Smooth muscle cell (in vitro differentiated cells): ENCODE data around the gene TOM1L2. TPM values are rescaled to one million over a fixed set of nuclear protein-coding genes. Genes with fewer than 3 reads are reported as not detected.
A peak's percentile ranks its signal among the peaks of the same experiment; 100 is the strongest.

Source experiments
- DNase-seq: peaks from one replicate; lab custom pipeline; 2025; ENCODE audit not compliant: unreplicated experiment; lab: John Stamatoyannopoulos, UW
- H2AFZ ChIP-seq: fragments of 200-600 bp; sonication (generic); 2 replicates; pipeline ENCODE4 v1.6.0; 2016; ENCODE audit warnings: antibody characterized with exemption, low read depth, mild to moderate bottlenecking
- H3F3A ChIP-seq: fragments of 200-600 bp; sonication (generic); 2 replicates; pipeline ENCODE4 v1.6.0; 2017; ENCODE audit warnings: antibody characterized with exemption, low read depth
- H3K27ac ChIP-seq: fragments of 200-600 bp; sonication (generic); 2 replicates; pipeline ENCODE4 v1.5.1; 2016; ENCODE audit warnings: low read depth, mild to moderate bottlenecking
- H3K27me3 ChIP-seq: fragments of 200-600 bp; sonication (generic); 2 replicates; pipeline ENCODE4 v1.6.1; 2016; ENCODE audit warnings: low read depth, mild to moderate bottlenecking
- H3K36me3 ChIP-seq: fragments of 200-600 bp; sonication (generic); 2 replicates; pipeline ENCODE4 v1.5.1; 2016; ENCODE audit warnings: low read depth
- H3K4me1 ChIP-seq: fragments of 200-600 bp; sonication (generic); 2 replicates; pipeline ENCODE4 v1.5.1; 2016; ENCODE audit warnings: low read depth
- H3K4me2 ChIP-seq: fragments of 200-600 bp; sonication (generic); 2 replicates; pipeline ENCODE4 v1.6.0; 2016; ENCODE audit warnings: mild to moderate bottlenecking
- H3K4me3 ChIP-seq: fragments of 200-600 bp; sonication (generic); 2 replicates; pipeline ENCODE4 v1.5.1; 2016; ENCODE audit warnings: mild to moderate bottlenecking
- H3K79me2 ChIP-seq: fragments of 200-600 bp; sonication (generic); 2 replicates; pipeline ENCODE4 v1.6.0; 2016; ENCODE audit warnings: low read depth, mild to moderate bottlenecking
- H3K9ac ChIP-seq: fragments of 200-600 bp; sonication (generic); 2 replicates; pipeline ENCODE4 v1.6.0; 2016; ENCODE audit warnings: low read depth
- H3K9me3 ChIP-seq: fragments of 200-600 bp; sonication (generic); replicated peaks from 2 replicates; pipeline ENCODE4 v1.5.1; 2016; ENCODE audit warnings: low read depth
- H4K20me1 ChIP-seq: fragments of 200-600 bp; sonication (generic); 2 replicates; pipeline ENCODE4 v1.6.0; 2016; ENCODE audit warnings: low read depth
- CTCF ChIP-seq: fragments of 200-600 bp; sonication (generic); IDR thresholded peaks from 2 replicates; pipeline ENCODE4 v1.5.1; 2017; ENCODE audit warnings: borderline replicate concordance, mild to moderate bottlenecking, antibody characterized with exemption; ENCODE audit not compliant: insufficient read depth, poor library complexity, severe bottlenecking
- WGBS: methylation state at CpG from one replicate; pipeline ENCODE4 v1.1.7; 2016; ENCODE audit warnings: low lambda C conversion rate; 5-methylcytosine and 5-hydroxymethylcytosine counted together
- polyA plus RNA-seq: library from polyadenylated mRNA; unstranded; fragments of >200 nt; fragmentation: Nextera tagmentation; extraction: Ambion mirVana; gene quantifications from 2 replicates; pipeline ENCODE4 v1.2.1, GENCODE V29; 2016
- total RNA-seq: library from RNA; depleted of rRNA; stranded (reverse); fragments of >200 nt; gene quantifications from 2 replicates; pipeline ENCODE4 v1.2.3, GENCODE V29; 2014

The TOM1L2 gene
- total and polyA plus RNA-seq, 2 experiments from 2014 or later, result 20.3 to 27.0 TPM

GRCh38 chr17:17810895-17811248 lies 161.3 kb downstream of the TOM1L2 start:
- Histone ChIP-seq H4K20me1 (peaks cover 44% of the 10 kb centered on the region), H2AFZ (no peak overlapping the region), H3K27me3 (no peaks in the 10 kb centered on the region), H3K4me2 (peak overlapping the region; percentile 88), H3K9ac (no peak overlapping the region), H3F3A (peaks cover 31% of the 10 kb centered on the region), H3K79me2 (no peaks in the 10 kb centered on the region), H3K4me1 (peaks cover 32% of the 10 kb centered on the region), H3K27ac (peak overlapping the region; percentile 65), H3K4me3 (no peak overlapping the region), H3K36me3 (no peaks in the 10 kb centered on the region), H3K9me3 (no peaks in the 10 kb centered on the region)
- TF ChIP-seq CTCF, result no peak
- WGBS, result 82% methylated on average over 27 of the region's 27 CpGs
- no peak for DNase-seq

DNA sequence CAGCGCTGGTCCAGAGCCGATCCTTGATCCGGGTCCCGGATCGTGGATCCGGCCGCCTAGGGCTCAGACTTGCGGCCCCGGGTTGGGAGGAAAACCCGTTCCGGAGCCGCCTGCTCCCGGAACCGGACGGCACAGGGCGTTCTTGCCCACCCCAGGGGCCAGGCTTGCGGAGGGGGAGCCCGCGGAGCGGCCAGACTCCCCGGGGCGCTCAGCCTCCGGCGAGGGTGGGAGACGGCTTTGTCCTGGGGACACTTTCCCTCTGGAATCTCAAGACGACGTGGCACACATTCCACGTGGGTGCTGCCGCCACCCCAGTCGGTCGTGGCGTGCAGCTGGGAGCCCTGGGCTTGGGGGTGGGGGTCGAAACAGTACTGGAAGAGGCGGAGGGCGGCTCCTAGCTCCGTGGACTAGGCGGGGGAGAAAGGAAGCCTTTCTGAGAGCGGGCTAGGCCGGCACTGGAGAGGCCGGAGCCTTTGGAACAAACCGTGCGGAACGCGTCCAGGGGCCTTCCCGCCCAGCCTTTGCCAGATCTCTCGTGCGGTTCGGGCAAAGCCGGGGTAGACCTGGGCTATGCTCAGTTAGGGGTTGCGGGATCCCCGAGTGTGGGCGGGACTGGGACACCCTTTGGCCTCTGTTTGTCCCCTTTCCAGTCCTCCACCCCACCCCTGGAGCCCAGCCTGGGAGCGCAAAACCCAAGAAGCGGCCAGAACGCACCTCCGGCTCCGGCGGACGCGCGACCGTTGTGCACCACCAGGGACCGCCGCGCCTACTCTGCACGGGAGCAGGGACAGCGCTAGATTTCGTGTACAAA lies 161.9 kb downstream of the TOM1L2 start:
- Histone ChIP-seq H3K27ac (peak overlapping the region; percentile 65), H3K9ac (peak overlapping the region; percentile 76), H3K27me3 (no peaks in the 10 kb centered on the region), H4K20me1 (peaks cover 50% of the 10 kb centered on the region), H3K36me3 (no peaks in the 10 kb centered on the region), H3K9me3 (no peaks in the 10 kb centered on the region), H3F3A (peaks cover 31% of the 10 kb centered on the region), H3K79me2 (no peaks in the 10 kb centered on the region), H3K4me1 (peaks cover 32% of the 10 kb centered on the region), H3K4me3 (peak overlapping the region; percentile 44), H2AFZ (no peak overlapping the region), H3K4me2 (peak overlapping the region; percentile 88)
- TF ChIP-seq CTCF, result no peak
- 20% methylated on average over 65 of the region's 68 CpGs for WGBS
- DNase-seq, result peak; percentile 52

- peak overlapping the region; percentile 88 for H3K4me2 ChIP-seq
- no peaks in the 10 kb centered on the region for H3K9me3 ChIP-seq
- H3F3A ChIP-seq, result peaks cover 31% of the 10 kb centered on the region
- no peaks in the 10 kb centered on the region for H3K79me2 ChIP-seq
- no peaks in the 10 kb centered on the region for H3K27me3 ChIP-seq
- peak overlapping the region; percentile 44 for H3K4me3 ChIP-seq
- H3K36me3 ChIP-seq, result no peaks in the 10 kb centered on the region
- H4K20me1 ChIP-seq, result peaks cover 55% of the 10 kb centered on the region
- peak overlapping the region; percentile 76 for H3K9ac ChIP-seq
- TF ChIP-seq CTCF, result no peak
- peak overlapping the region; percentile 65 for H3K27ac ChIP-seq
- H3K4me1 ChIP-seq, result peaks cover 32% of the 10 kb centered on the region
- no peak for DNase-seq
- no peak overlapping the region for H2AFZ ChIP-seq
- 7% methylated on average over 33 of the region's 52 CpGs for WGBS
These were observed 162.6 kb downstream of the TOM1L2 start for GRCh38 chr17:17809531-17810083.
